Measurements from ENCODE around the gene CDH5. TPM values are rescaled to one million over a fixed set of nuclear protein-coding genes. Genes with fewer than 3 reads are reported as not detected.

Gene CDH5
- total RNA-seq, 2 experiments from 2014 or later: not detected

- H3K27me3 Mint-ChIP-seq: peaks cover 6% of the 10 kb centered on the region
- CTCF ChIA-PET: interaction anchor here (0.9 to 2.1 kb wide), 3 partner anchors 9 to 32 kb away, joined by 3 to 8 read pairs (median 4); no protein-coding TSS in a partner anchor
- no peaks in the 10 kb centered on the region for H3K4me1 Mint-ChIP-seq
- no peak overlapping the region for H3K27ac Mint-ChIP-seq
- ATAC-seq (no peak), DNase-seq (no peak)
- no peaks in the 10 kb centered on the region for H3K36me3 Mint-ChIP-seq
- no peaks in the 10 kb centered on the region for H3K9me3 Mint-ChIP-seq (ENCODE audit: low read depth)
- no peak overlapping the region for H3K4me3 Mint-ChIP-seq
These were observed 30.7 kb upstream of the CDH5 start for GRCh38 chr16:66335704-66336329.

- Mint-ChIP-seq H3K27ac (no peak overlapping the region), H3K4me1 (no peaks in the 10 kb centered on the region), H3K4me3 (no peak overlapping the region), H3K27me3 (peaks cover 10% of the 10 kb centered on the region), H3K36me3 (no peaks in the 10 kb centered on the region), H3K9me3 (ENCODE audit: low read depth) (no peaks in the 10 kb centered on the region)
- CTCF ChIA-PET: interaction anchor here (1.1 to 2.1 kb wide), 2 partner anchors 7 to 19 kb away, joined by 3 to 8 read pairs; no protein-coding TSS in a partner anchor
- DNase-seq (no peak), ATAC-seq (no peak)
These were observed 28.9 kb upstream of the CDH5 start for GRCh38 chr16:66337463-66338188.

- Mint-ChIP-seq H3K4me3 (no peak overlapping the region), H3K27me3 (peaks cover 11% of the 10 kb centered on the region), H3K9me3 (ENCODE audit: low read depth) (no peaks in the 10 kb centered on the region), H3K4me1 (no peaks in the 10 kb centered on the region), H3K27ac (no peak overlapping the region), H3K36me3 (no peaks in the 10 kb centered on the region)
- DNase-seq: no peak
- no peak for ATAC-seq
- CTCF ChIA-PET: interaction anchor here (1.1 to 3.0 kb wide), 5 partner anchors 9 to 199 kb away, joined by 3 to 15 read pairs (median 4); partner anchors contain the start of gene CDH5
These were observed 24.1 kb upstream of the CDH5 start for GRCh38 chr16:66342294-66342900.

- DNase-seq (no peak), ATAC-seq (no peak)
- Mint-ChIP-seq H3K27ac (no peak overlapping the region), H3K36me3 (no peaks in the 10 kb centered on the region), H3K27me3 (peaks cover 19% of the 10 kb centered on the region), H3K4me3 (no peak overlapping the region), H3K4me1 (no peaks in the 10 kb centered on the region), H3K9me3 (ENCODE audit: low read depth) (no peaks in the 10 kb centered on the region)
- CTCF ChIA-PET: interaction anchor here (0.7 to 3.0 kb wide), 10 partner anchors 8 to 406 kb away, joined by 3 to 15 read pairs (median 3); partner anchors contain the start of gene DYNC1LI2
These were observed 21.9 kb upstream of the CDH5 start for GRCh38 chr16:66344533-66345145.

- no peak overlapping the region for H3K4me3 Mint-ChIP-seq
- H3K9me3 Mint-ChIP-seq (ENCODE audit: low read depth): no peaks in the 10 kb centered on the region
- CTCF ChIA-PET: interaction anchor here (2.7 kb wide), 1 partner anchor 11 kb away, joined by 13 read pairs; no protein-coding TSS in a partner anchor
- peaks cover 20% of the 10 kb centered on the region for H3K27me3 Mint-ChIP-seq
- no peaks in the 10 kb centered on the region for H3K4me1 Mint-ChIP-seq
- no peak overlapping the region for H3K27ac Mint-ChIP-seq
- DNase-seq (no peak), ATAC-seq (no peak)
- H3K36me3 Mint-ChIP-seq: no peaks in the 10 kb centered on the region
These were observed 20.3 kb upstream of the CDH5 start for GRCh38 chr16:66346221-66346620.

- peaks cover 36% of the 10 kb centered on the region for H3K27me3 Mint-ChIP-seq
- no peak overlapping the region for H3K27ac Mint-ChIP-seq
- no peaks in the 10 kb centered on the region for H3K9me3 Mint-ChIP-seq (ENCODE audit: low read depth)
- ATAC-seq: no peak
- no peak overlapping the region for H3K4me3 Mint-ChIP-seq
- H3K4me1 Mint-ChIP-seq: no peaks in the 10 kb centered on the region
- CTCF ChIA-PET: interaction anchor here (0.9 kb wide), 1 partner anchor 299 kb away, joined by 3 read pairs; no protein-coding TSS in a partner anchor
- no peak for DNase-seq
- H3K36me3 Mint-ChIP-seq: no peaks in the 10 kb centered on the region
These were observed 14.2 kb upstream of the CDH5 start for GRCh38 chr16:66352304-66352703.

GRCh38 chr16:66353055-66353454 is 13.4 kb upstream of the CDH5 start:
- ATAC-seq (no peak), DNase-seq (no peak)
- Mint-ChIP-seq H3K36me3 (no peaks in the 10 kb centered on the region), H3K9me3 (ENCODE audit: low read depth) (no peaks in the 10 kb centered on the region), H3K27ac (no peak overlapping the region), H3K4me3 (no peak overlapping the region), H3K27me3 (peaks cover 39% of the 10 kb centered on the region), H3K4me1 (no peaks in the 10 kb centered on the region)
- CTCF ChIA-PET: no interaction called here

- no peak overlapping the region for H3K4me3 Mint-ChIP-seq
- CTCF ChIA-PET: interaction anchor here (0.9 to 1.3 kb wide), 3 partner anchors 11 to 54 kb away, joined by 3 to 4 read pairs (median 3); no protein-coding TSS in a partner anchor
- H3K36me3 Mint-ChIP-seq: no peaks in the 10 kb centered on the region
- ATAC-seq: no peak
- H3K27ac Mint-ChIP-seq: no peak overlapping the region
- no peak for DNase-seq
- peaks cover 35% of the 10 kb centered on the region for H3K27me3 Mint-ChIP-seq
- no peaks in the 10 kb centered on the region for H3K9me3 Mint-ChIP-seq (ENCODE audit: low read depth)
- H3K4me1 Mint-ChIP-seq: no peaks in the 10 kb centered on the region
These were observed 12.2 kb upstream of the CDH5 start for GRCh38 chr16:66354034-66354909.

GRCh38 chr16:66355526-66355925 is 11.0 kb upstream of the CDH5 start:
- DNase-seq (no peak), ATAC-seq (no peak)
- Mint-ChIP-seq H3K27me3 (peaks cover 42% of the 10 kb centered on the region), H3K4me1 (peaks cover 3% of the 10 kb centered on the region), H3K27ac (no peak overlapping the region), H3K36me3 (no peaks in the 10 kb centered on the region), H3K9me3 (ENCODE audit: low read depth) (no peaks in the 10 kb centered on the region), H3K4me3 (no peak overlapping the region)
- CTCF ChIA-PET: interaction anchor here (1.0 to 1.3 kb wide), 2 partner anchors 10 to 53 kb away, joined by 3 read pairs; no protein-coding TSS in a partner anchor

- DNase-seq (peak; percentile 46), ATAC-seq (peak; percentile 39)
- no peak overlapping the region for H3K27ac Mint-ChIP-seq
- H3K9me3 Mint-ChIP-seq (ENCODE audit: low read depth): no peaks in the 10 kb centered on the region
- no peak overlapping the region for H3K4me3 Mint-ChIP-seq
- H3K27me3 Mint-ChIP-seq: peaks cover 58% of the 10 kb centered on the region
- CTCF ChIA-PET: interaction anchor here (0.6 to 3.1 kb wide), 23 partner anchors 8 to 371 kb away, joined by 3 to 15 read pairs (median 4); partner anchors contain the start of gene CDH5
- peaks cover 8% of the 10 kb centered on the region for H3K4me1 Mint-ChIP-seq
- H3K36me3 Mint-ChIP-seq: no peaks in the 10 kb centered on the region
These were observed 9.0 kb upstream of the CDH5 start for GRCh38 chr16:66357523-66357928.

- no peaks in the 10 kb centered on the region for H3K36me3 Mint-ChIP-seq
- no peak for ATAC-seq
- H3K27ac Mint-ChIP-seq: no peak overlapping the region
- DNase-seq: no peak
- CTCF ChIA-PET: interaction anchor here (0.6 to 3.1 kb wide), 19 partner anchors 9 to 370 kb away, joined by 3 to 15 read pairs (median 4); no protein-coding TSS in a partner anchor
- peaks cover 8% of the 10 kb centered on the region for H3K4me1 Mint-ChIP-seq
- H3K9me3 Mint-ChIP-seq (ENCODE audit: low read depth): no peaks in the 10 kb centered on the region
- H3K27me3 Mint-ChIP-seq: peaks cover 63% of the 10 kb centered on the region
- H3K4me3 Mint-ChIP-seq: no peak overlapping the region
These were observed 8.3 kb upstream of the CDH5 start for GRCh38 chr16:66358231-66358630.

GRCh38 chr16:66359012-66359411 is 7.5 kb upstream of the CDH5 start:
- peaks cover 64% of the 10 kb centered on the region for H3K27me3 Mint-ChIP-seq
- H3K9me3 Mint-ChIP-seq (ENCODE audit: low read depth): no peaks in the 10 kb centered on the region
- H3K4me1 Mint-ChIP-seq: peaks cover 8% of the 10 kb centered on the region
- ATAC-seq (no peak), DNase-seq (no peak)
- CTCF ChIA-PET: interaction anchor here (1.2 to 3.1 kb wide), 5 partner anchors 8 to 124 kb away, joined by 3 to 15 read pairs (median 4); no protein-coding TSS in a partner anchor
- no peak overlapping the region for H3K27ac Mint-ChIP-seq
- no peak overlapping the region for H3K4me3 Mint-ChIP-seq
- H3K36me3 Mint-ChIP-seq: no peaks in the 10 kb centered on the region
